HL-60 (cell line): ENCODE results near the gene GCNT1.

ENCODE experiments used
- GABPA ChIP-seq: IDR thresholded peaks from 2 replicates; pipeline ENCODE4 v1.6.1; 2012; ENCODE audit warnings: low read depth
- POLR2AphosphoS5 ChIP-seq: IDR thresholded peaks from 2 replicates; pipeline ENCODE4 v1.6.1; 2012; ENCODE audit warnings: low read depth
- REST ChIP-seq: IDR thresholded peaks from 2 replicates; pipeline ENCODE4 v1.6.1; 2012; ENCODE audit warnings: low read depth; ENCODE audit not compliant: insufficient replicate concordance
- SPI1 ChIP-seq: IDR thresholded peaks from 2 replicates; pipeline ENCODE4 v1.6.1; 2012; ENCODE audit warnings: low read depth, mild to moderate bottlenecking, borderline replicate concordance
- TF ChIP-seq, protein P1 (sequence below): IDR thresholded peaks from one replicate; pipeline ENCODE4 v1.5.1; 2011; ENCODE audit warnings: low read length, control low read depth, inconsistent platforms; ENCODE audit not compliant: insufficient read depth

GRCh38 chr9:76512826-76513225 is 53.8 kb downstream of the GCNT1 start:
- TF ChIP-seq, protein P1, sequence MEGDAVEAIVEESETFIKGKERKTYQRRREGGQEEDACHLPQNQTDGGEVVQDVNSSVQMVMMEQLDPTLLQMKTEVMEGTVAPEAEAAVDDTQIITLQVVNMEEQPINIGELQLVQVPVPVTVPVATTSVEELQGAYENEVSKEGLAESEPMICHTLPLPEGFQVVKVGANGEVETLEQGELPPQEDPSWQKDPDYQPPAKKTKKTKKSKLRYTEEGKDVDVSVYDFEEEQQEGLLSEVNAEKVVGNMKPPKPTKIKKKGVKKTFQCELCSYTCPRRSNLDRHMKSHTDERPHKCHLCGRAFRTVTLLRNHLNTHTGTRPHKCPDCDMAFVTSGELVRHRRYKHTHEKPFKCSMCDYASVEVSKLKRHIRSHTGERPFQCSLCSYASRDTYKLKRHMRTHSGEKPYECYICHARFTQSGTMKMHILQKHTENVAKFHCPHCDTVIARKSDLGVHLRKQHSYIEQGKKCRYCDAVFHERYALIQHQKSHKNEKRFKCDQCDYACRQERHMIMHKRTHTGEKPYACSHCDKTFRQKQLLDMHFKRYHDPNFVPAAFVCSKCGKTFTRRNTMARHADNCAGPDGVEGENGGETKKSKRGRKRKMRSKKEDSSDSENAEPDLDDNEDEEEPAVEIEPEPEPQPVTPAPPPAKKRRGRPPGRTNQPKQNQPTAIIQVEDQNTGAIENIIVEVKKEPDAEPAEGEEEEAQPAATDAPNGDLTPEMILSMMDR: no peak
- TF ChIP-seq REST (no peak), POLR2AphosphoS5 (no peak), SPI1 (no peak), GABPA (no peak)
